ENCODE data around the gene SMIM36.
"Not testable (repeated sequence)": the region's sequence is repeated elsewhere in the genome, so short reads cannot be mapped to it uniquely, and the experiment has no call there.

Gene SMIM36

DNA sequence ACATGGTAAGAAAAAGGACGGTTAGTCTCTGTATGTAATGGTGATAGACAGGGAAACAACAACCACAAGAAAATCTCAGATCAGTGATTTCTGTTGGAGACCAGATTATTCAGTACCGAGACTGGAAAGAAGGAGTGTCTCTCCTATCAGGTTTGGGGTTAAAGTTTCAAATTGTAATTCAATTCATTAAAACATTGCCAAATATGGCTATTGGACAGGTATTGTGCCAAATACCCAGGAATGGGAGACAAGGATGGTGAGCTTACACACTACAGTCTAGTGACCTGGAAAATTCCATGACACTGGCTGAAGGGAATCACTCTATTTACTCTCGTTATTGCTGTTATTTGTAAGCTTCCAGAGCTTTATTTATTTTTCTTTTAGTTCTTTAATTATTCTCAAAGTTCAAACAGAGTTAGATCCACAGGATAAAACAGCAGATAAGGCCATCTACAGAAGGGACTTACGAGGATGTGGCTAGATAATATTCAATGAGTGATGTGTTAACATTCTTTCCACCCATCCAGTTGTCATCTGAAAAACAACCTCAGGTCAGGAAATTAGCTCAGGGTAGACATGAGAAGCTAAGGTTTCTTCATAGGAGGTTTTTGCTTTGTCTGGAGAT lies 64.6 kb downstream of the SMIM36 start:
- no peaks in the 10 kb centered on the region for H3K27me3 ChIP-seq (ENCODE audit: control insufficient read depth in 5 of 5, insufficient read depth in 4 of 5, low read length in 5 of 5)
- peak overlapping the region in 3 of 5 donors; percentile 9 to 45 (median 23) for H3K9ac ChIP-seq (ENCODE audit: low read length in 5 of 5)
- peak overlapping the region; percentile 63 for H3K27ac ChIP-seq (ENCODE audit: low read depth, low read length)
- peaks cover 8 to 75% (median 59%) of the 10 kb centered on the region in 5 donors for H3K4me1 ChIP-seq (ENCODE audit: control insufficient read depth in 5 of 5, insufficient read depth in 5 of 5, low read length in 5 of 5)
- no peaks in the 10 kb centered on the region for H3K36me3 ChIP-seq (ENCODE audit: control insufficient read depth in 5 of 5, insufficient read depth in 5 of 5, low read length in 5 of 5)
- no peak overlapping the region for H3K4me3 ChIP-seq (ENCODE audit: low read depth in 1 of 5, low read length in 5 of 5)
- no peaks in the 10 kb centered on the region for H3K9me3 ChIP-seq (ENCODE audit: control insufficient read depth in 5 of 5, low read length in 5 of 5)

DNA sequence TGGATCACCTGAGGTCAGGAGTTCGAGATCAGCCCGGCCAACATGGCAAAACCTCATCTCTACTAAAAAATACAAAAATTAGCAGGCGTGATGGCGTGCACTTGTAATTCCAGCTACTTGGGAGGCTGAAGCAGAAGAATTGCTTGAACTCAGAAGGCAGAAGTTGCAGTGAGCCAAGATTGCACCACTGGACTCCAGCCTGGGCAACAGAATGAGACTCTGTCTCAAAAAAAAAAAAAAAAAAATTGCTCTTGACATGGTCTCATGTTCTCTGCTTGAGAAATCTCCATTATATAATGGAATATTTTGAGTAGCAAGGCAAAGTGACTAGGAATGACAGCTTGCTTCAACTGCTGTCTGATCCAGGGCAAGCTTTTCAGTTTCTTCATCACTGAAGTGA lies 65.2 kb downstream of the SMIM36 start:
- not testable (repeated sequence) for H3K27me3 ChIP-seq (ENCODE audit: control insufficient read depth in 5 of 5, insufficient read depth in 4 of 5, low read length in 5 of 5); H3K9me3 ChIP-seq (ENCODE audit: control insufficient read depth in 5 of 5, low read length in 5 of 5); H3K36me3 ChIP-seq (ENCODE audit: control insufficient read depth in 5 of 5, insufficient read depth in 5 of 5, low read length in 5 of 5); H3K4me3 ChIP-seq (ENCODE audit: low read depth in 1 of 5, low read length in 5 of 5)
- peaks cover 8 to 81% (median 63%) of the 10 kb centered on the region in 5 donors for H3K4me1 ChIP-seq (ENCODE audit: control insufficient read depth in 5 of 5, insufficient read depth in 5 of 5, low read length in 5 of 5)
- H3K27ac ChIP-seq (ENCODE audit: low read depth, low read length), result peak overlapping the region; percentile 63
- peak overlapping the region in 2 of 5 donors; percentile 23 to 61 for H3K9ac ChIP-seq (ENCODE audit: low read length in 5 of 5)

DNA sequence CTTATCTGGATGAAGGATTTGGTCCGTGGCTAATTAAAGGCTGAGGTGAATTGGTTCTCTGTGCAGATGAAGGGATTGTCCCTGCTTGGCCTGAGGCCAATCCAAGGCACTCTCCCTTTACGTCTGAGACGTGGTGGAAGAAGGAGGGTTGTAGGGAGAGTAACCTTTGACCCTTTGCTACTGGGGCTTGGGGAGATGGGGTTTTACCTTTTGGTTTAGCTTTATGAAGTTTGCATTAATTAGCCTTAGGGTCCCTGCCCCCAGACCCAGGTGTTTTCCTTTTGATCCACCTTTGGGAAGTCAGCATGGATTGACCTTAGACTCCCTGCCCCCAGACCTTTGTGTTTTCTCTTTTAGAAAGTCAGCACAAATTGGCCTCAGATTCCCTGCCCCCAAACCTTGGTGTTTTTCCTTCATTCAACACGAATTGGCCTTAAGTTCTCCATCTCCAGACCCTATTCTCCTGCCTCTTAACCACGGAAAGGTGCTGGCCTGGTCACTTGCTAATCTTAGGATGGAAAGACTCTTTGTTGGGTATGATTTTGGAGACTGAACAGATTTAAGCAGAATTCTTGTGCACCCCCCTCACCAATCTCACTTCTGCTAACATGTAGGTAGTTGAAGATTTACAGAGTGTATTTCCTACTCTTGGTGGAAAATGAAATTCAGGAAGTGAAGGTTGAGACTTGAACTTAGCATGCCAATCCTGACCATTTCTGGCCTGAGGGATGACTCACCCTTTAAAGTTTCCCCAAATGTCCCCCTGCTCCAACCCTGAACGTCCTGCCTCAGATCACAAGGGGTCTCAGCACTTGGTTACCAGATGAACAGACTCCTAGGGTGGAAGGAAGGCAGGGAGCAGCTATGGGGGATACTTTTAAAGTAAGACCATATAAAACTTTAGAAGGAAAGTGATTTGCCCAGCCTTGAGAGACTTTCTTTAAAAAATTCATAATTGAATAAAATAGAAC lies 66.5 kb downstream of the SMIM36 start:
- H3K9ac ChIP-seq (ENCODE audit: low read length in 5 of 5), result peak overlapping the region in 4 of 5 donors; percentile 4 to 61 (median 35)

DNA sequence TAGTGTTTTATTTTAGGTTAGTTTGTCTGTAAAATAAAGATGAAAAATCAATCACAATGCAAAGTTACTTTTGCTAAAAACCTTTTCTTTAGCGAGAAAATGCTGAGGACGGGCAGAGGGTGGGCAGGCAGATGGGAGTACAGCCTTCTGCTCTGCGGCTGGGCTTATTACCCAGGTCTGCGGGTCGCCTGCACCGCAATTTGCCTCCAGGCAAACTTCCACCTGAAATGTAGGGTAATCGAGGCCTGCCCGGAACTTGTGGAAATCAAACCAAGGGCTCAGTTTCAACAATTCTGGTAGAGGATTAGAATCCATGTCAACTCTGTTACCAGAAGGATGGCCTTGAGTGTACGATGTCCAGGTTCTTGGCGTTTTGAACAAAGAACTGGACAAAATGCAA lies 67.3 kb downstream of the SMIM36 start:
- H3K9ac ChIP-seq (ENCODE audit: low read length in 5 of 5), result peak overlapping the region in 1 of 5 donors; percentile 61
- H3K27me3 ChIP-seq (ENCODE audit: control insufficient read depth in 5 of 5, insufficient read depth in 4 of 5, low read length in 5 of 5), result no peaks in the 10 kb centered on the region
- no peaks in the 10 kb centered on the region for H3K9me3 ChIP-seq (ENCODE audit: control insufficient read depth in 5 of 5, low read length in 5 of 5)
- H3K4me1 ChIP-seq (ENCODE audit: control insufficient read depth in 5 of 5, insufficient read depth in 5 of 5, low read length in 5 of 5), result peaks cover 8 to 77% (median 62%) of the 10 kb centered on the region in 5 donors
- no peak overlapping the region for H3K4me3 ChIP-seq (ENCODE audit: low read depth in 1 of 5, low read length in 5 of 5)
- H3K36me3 ChIP-seq (ENCODE audit: control insufficient read depth in 5 of 5, insufficient read depth in 5 of 5, low read length in 5 of 5), result no peaks in the 10 kb centered on the region
- peak overlapping the region; percentile 63 for H3K27ac ChIP-seq (ENCODE audit: low read depth, low read length)

More for the DNA sequence above, 66.5 kb downstream of the SMIM36 start:
- no peaks in the 10 kb centered on the region for H3K9me3 ChIP-seq (ENCODE audit: control insufficient read depth in 5 of 5, low read length in 5 of 5)
- H3K4me3 ChIP-seq (ENCODE audit: low read depth in 1 of 5, low read length in 5 of 5), result no peak overlapping the region
- peak overlapping the region; percentile 63 for H3K27ac ChIP-seq (ENCODE audit: low read depth, low read length)
- H3K4me1 ChIP-seq (ENCODE audit: control insufficient read depth in 5 of 5, insufficient read depth in 5 of 5, low read length in 5 of 5), result peaks cover 8 to 83% (median 66%) of the 10 kb centered on the region in 5 donors
- H3K27me3 ChIP-seq (ENCODE audit: control insufficient read depth in 5 of 5, insufficient read depth in 4 of 5, low read length in 5 of 5), result no peaks in the 10 kb centered on the region
- H3K36me3 ChIP-seq (ENCODE audit: control insufficient read depth in 5 of 5, insufficient read depth in 5 of 5, low read length in 5 of 5), result no peaks in the 10 kb centered on the region

DNA sequence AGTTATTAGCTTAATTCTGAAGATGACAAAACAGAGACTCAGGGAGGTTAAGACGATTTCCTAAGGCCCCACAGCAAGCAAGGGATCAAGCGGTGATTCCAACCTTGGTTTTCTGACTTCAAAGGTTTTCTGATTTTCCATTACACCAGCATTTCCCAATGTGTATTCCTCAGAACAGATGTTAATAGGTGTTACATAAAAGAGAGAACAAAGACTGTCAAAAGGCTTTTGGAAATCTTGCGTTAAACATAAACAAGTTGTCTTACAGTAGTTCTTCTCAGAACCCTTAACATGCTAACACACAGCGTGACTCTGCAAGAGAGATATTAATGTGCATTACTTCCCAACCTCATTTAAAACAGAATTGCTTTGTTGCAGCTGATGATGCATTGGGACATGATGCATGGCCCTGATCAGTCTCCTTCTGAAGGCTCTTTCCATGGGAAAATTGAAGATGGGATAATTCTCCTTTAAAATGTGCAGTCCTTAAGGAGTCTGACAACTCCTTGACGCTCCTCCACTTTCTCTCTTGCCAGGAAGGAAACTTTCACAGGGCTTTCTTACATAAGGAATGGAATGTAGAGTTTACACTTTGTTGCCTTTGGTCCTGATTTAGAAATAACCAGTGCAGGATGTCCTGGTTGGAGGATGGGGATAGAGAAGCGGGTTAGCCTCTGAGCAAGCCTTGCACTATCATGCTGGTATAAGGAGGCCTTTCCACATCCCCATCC lies 68.1 kb downstream of the SMIM36 start:
- peak overlapping the region in 3 of 5 donors; percentile 1 to 67 (median 40) for H3K9ac ChIP-seq (ENCODE audit: low read length in 5 of 5)

DNA sequence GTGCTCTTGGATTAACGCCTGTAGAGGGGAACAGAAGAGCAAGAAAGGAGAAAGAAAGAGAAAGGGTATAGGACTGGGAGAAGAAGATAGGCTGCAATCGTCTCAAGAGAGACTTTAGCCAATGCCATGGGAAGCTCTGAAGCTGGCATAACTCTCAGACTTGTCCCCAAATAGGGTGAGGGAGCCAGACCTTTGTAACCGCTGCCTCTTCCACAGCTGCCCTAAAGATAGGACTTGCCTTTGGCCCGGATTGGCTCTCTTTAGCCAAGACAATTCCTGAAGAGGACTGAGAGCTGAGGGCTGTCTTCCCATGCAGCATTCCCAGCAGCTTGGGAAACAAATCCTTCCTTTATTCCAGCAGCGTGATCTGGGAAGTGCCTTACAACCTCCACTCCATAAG lies 68.8 kb downstream of the SMIM36 start:
- peak overlapping the region in 2 of 5 donors; percentile 7 to 16 for H3K4me3 ChIP-seq (ENCODE audit: low read depth in 1 of 5, low read length in 5 of 5)
- H3K36me3 ChIP-seq (ENCODE audit: control insufficient read depth in 5 of 5, insufficient read depth in 5 of 5, low read length in 5 of 5), result no peaks in the 10 kb centered on the region
- peaks cover 8 to 72% (median 57%) of the 10 kb centered on the region in 5 donors for H3K4me1 ChIP-seq (ENCODE audit: control insufficient read depth in 5 of 5, insufficient read depth in 5 of 5, low read length in 5 of 5)
- H3K9ac ChIP-seq (ENCODE audit: low read length in 5 of 5), result peak overlapping the region in 3 of 5 donors; percentile 1 to 67 (median 40)
- no peaks in the 10 kb centered on the region for H3K9me3 ChIP-seq (ENCODE audit: control insufficient read depth in 5 of 5, low read length in 5 of 5)
- H3K27me3 ChIP-seq (ENCODE audit: control insufficient read depth in 5 of 5, insufficient read depth in 4 of 5, low read length in 5 of 5), result no peaks in the 10 kb centered on the region
- peak overlapping the region; percentile 63 for H3K27ac ChIP-seq (ENCODE audit: low read depth, low read length)

More for the DNA sequence above, 68.1 kb downstream of the SMIM36 start:
- no peaks in the 10 kb centered on the region for H3K27me3 ChIP-seq (ENCODE audit: control insufficient read depth in 5 of 5, insufficient read depth in 4 of 5, low read length in 5 of 5)
- H3K4me3 ChIP-seq (ENCODE audit: low read depth in 1 of 5, low read length in 5 of 5), result peak overlapping the region in 2 of 5 donors; percentile 7 to 16
- peaks cover 6 to 70% (median 57%) of the 10 kb centered on the region in 5 donors for H3K4me1 ChIP-seq (ENCODE audit: control insufficient read depth in 5 of 5, insufficient read depth in 5 of 5, low read length in 5 of 5)
- peak overlapping the region; percentile 63 for H3K27ac ChIP-seq (ENCODE audit: low read depth, low read length)
- no peaks in the 10 kb centered on the region for H3K36me3 ChIP-seq (ENCODE audit: control insufficient read depth in 5 of 5, insufficient read depth in 5 of 5, low read length in 5 of 5)
- no peaks in the 10 kb centered on the region for H3K9me3 ChIP-seq (ENCODE audit: control insufficient read depth in 5 of 5, low read length in 5 of 5)

DNA sequence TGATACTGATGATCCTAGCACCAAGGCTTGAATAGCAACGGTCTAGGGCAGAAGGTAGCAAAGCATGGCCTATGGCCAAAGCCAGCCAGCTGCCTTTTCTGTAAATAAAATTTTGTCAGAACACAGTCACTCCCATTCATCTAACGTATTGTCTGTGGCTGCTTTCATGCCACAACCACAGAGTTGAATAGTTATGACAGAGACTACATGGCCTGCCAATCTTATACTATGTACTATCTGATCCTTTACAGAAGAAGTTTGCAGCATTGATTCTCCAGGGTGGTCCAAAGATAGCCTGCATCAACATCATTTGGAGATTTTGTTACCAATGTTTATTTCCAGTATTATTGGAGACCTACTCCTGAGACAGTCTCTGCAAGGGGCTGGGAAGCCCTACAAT lies 69.7 kb downstream of the SMIM36 start:
- Histone ChIP-seq H3K4me1 (ENCODE audit: control insufficient read depth in 5 of 5, insufficient read depth in 5 of 5, low read length in 5 of 5) (peaks cover 8 to 75% (median 58%) of the 10 kb centered on the region in 5 donors), H3K27ac (ENCODE audit: low read depth, low read length) (peak overlapping the region; percentile 63), H3K4me3 (ENCODE audit: low read depth in 1 of 5, low read length in 5 of 5) (no peak overlapping the region)

DNA sequence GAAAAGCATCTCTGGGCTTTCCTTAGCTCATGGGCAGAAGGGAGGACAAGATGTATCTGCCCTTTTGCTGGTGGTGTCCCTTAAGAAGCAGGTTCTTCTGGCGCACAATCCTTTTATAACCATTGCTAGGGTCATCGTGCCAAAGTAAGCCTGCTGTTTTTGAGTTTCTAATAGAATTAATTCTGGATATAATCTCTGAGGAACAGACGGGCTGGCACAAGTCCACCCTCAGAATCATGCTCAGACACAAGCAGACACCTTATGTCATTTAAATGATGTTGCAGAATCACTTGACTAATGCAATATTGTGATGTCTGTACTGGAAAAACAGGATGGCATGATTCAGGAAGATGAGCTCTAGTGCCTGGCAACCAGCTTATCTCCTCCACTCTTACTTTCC lies 70.9 kb downstream of the SMIM36 start:
- H3K27ac ChIP-seq (ENCODE audit: low read depth, low read length), result peak overlapping the region; percentile 63
- H3K27me3 ChIP-seq (ENCODE audit: control insufficient read depth in 5 of 5, insufficient read depth in 4 of 5, low read length in 5 of 5), result no peaks in the 10 kb centered on the region
- no peaks in the 10 kb centered on the region for H3K9me3 ChIP-seq (ENCODE audit: control insufficient read depth in 5 of 5, low read length in 5 of 5)
- H3K4me1 ChIP-seq (ENCODE audit: control insufficient read depth in 5 of 5, insufficient read depth in 5 of 5, low read length in 5 of 5), result peaks cover 8 to 70% (median 59%) of the 10 kb centered on the region in 5 donors
- peak overlapping the region in 2 of 5 donors; percentile 31 to 51 for H3K9ac ChIP-seq (ENCODE audit: low read length in 5 of 5)
- H3K4me3 ChIP-seq (ENCODE audit: low read depth in 1 of 5, low read length in 5 of 5), result no peak overlapping the region
- no peaks in the 10 kb centered on the region for H3K36me3 ChIP-seq (ENCODE audit: control insufficient read depth in 5 of 5, insufficient read depth in 5 of 5, low read length in 5 of 5)

More for the DNA sequence above, 69.7 kb downstream of the SMIM36 start:
- Histone ChIP-seq H3K27me3 (ENCODE audit: control insufficient read depth in 5 of 5, insufficient read depth in 4 of 5, low read length in 5 of 5) (no peaks in the 10 kb centered on the region), H3K36me3 (ENCODE audit: control insufficient read depth in 5 of 5, insufficient read depth in 5 of 5, low read length in 5 of 5) (no peaks in the 10 kb centered on the region), H3K9ac (ENCODE audit: low read length in 5 of 5) (peak overlapping the region in 2 of 5 donors; percentile 16 to 67), H3K9me3 (ENCODE audit: control insufficient read depth in 5 of 5, low read length in 5 of 5) (no peaks in the 10 kb centered on the region)

DNA sequence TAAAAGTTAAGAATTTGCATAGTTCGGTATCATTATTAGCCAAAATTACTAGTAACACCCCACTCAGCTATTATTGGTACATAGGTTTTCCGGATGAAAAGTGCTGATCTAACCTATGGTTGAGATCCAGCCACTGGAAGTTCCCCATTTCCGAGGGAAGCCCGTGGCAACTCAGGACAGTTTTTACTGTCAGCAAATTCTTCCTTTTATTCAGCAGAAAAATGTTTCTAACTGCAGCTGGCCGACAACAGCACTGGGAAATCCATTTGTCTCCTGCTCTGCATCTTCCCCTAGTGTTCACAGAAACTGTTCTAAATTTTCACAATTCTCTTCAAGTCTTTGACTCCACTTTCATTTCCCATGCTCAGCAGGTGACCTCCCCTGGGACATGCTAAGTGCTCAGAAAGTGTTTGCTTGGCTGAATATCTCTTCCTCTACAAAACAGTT lies 74.1 kb downstream of the SMIM36 start:
- Histone ChIP-seq H3K9ac (ENCODE audit: low read length in 5 of 5) (no peak overlapping the region), H3K9me3 (ENCODE audit: control insufficient read depth in 5 of 5, low read length in 5 of 5) (no peaks in the 10 kb centered on the region), H3K4me3 (ENCODE audit: low read depth in 1 of 5, low read length in 5 of 5) (no peak overlapping the region), H3K27me3 (ENCODE audit: control insufficient read depth in 5 of 5, insufficient read depth in 4 of 5, low read length in 5 of 5) (no peaks in the 10 kb centered on the region), H3K27ac (ENCODE audit: low read depth, low read length) (no peak overlapping the region), H3K4me1 (ENCODE audit: control insufficient read depth in 5 of 5, insufficient read depth in 5 of 5, low read length in 5 of 5) (peaks cover 0 to 62% (median 43%) of the 10 kb centered on the region in 5 donors), H3K36me3 (ENCODE audit: control insufficient read depth in 5 of 5, insufficient read depth in 5 of 5, low read length in 5 of 5) (no peaks in the 10 kb centered on the region)
